D721Med (cell line): ENCODE data around the gene IFI27.
A peak's percentile ranks its signal among the peaks of the same experiment; 100 is the strongest.

Source experiments
- DNase-seq: peaks from one replicate; pipeline ENCODE4 v3.0.0; 2011; ENCODE audit warnings: low spot score; ENCODE audit not compliant: insufficient read length
- FAIRE-seq: peaks from 2 replicates; lab custom pipeline; 2011; peaks lifted over from hg19 to GRCh38; lab: Jason Lieb, UNC
- TF ChIP-seq, protein P1 (sequence below): IDR thresholded peaks from 2 replicates; pipeline ENCODE4 v1.5.1; 2012; ENCODE audit warnings: mild to moderate bottlenecking, control low read depth; ENCODE audit not compliant: insufficient read depth; ENCODE audit errors: missing control alignments

Gene IFI27

DNA sequence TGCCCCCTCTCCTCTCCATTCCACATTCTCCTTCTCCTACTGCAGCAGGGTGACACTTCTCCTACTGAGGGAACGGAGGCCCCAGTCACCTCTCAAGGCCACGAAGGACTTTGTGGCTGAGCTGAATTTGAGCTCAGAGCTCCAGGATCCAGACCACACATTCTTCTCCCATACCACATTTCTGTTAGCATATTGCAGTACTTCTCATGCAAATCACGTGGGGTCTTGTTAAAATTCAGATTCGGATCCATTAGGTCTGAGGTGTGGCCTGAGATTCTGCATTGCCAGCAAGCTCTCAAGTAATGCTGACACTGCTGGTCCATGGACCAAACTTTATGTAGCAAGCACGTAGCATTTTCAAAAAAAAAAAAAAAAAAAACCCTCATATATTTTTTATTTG, 28.5 kb downstream of the IFI27 start:
- TF ChIP-seq, protein P1, sequence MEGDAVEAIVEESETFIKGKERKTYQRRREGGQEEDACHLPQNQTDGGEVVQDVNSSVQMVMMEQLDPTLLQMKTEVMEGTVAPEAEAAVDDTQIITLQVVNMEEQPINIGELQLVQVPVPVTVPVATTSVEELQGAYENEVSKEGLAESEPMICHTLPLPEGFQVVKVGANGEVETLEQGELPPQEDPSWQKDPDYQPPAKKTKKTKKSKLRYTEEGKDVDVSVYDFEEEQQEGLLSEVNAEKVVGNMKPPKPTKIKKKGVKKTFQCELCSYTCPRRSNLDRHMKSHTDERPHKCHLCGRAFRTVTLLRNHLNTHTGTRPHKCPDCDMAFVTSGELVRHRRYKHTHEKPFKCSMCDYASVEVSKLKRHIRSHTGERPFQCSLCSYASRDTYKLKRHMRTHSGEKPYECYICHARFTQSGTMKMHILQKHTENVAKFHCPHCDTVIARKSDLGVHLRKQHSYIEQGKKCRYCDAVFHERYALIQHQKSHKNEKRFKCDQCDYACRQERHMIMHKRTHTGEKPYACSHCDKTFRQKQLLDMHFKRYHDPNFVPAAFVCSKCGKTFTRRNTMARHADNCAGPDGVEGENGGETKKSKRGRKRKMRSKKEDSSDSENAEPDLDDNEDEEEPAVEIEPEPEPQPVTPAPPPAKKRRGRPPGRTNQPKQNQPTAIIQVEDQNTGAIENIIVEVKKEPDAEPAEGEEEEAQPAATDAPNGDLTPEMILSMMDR: no peak
- DNase-seq: no peak
- FAIRE-seq: no peak

DNA sequence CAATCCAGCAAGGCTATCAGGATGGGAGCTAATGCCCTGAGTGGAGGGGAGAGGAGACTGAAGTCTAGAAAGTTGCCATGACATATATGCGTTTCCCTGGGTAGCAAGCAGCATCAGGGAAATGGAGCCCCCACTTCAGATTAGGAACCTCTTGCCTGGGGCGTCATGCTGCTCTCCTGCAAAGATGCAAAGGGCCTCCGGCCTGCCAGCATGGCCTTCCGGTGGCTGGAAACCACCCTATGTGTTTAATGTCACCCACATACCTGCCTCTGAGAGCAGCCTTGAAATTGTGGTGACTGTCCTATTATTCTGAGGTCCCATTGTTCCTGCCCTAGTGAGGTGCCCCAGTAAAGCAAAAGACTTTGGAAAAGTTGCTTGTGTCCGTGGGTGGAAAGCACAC, 28.9 kb downstream of the IFI27 start:
- DNase-seq (no peak), FAIRE-seq (no peak)
- TF ChIP-seq, protein P1: no peak

DNA sequence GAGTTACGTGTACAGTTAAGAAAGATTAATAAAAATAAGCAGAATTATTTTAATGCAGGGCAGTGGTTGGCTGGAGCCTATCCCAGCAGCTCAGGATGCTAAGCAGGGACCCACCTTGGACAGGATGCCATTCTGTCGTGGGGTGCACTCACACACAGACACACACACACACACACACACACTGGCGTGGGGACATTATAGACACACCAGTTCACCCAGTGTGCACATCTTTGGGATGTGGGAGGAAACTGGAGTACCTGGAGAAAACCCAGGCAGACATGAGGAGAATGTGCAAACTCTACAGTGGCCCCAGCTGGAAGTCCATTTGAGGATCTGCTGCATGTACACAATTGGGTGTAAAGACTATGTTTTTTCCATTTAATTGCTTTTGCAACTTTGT, 31.7 kb downstream of the IFI27 start:
- TF ChIP-seq, protein P1: no peak
- FAIRE-seq (no peak), DNase-seq (no peak)

DNA sequence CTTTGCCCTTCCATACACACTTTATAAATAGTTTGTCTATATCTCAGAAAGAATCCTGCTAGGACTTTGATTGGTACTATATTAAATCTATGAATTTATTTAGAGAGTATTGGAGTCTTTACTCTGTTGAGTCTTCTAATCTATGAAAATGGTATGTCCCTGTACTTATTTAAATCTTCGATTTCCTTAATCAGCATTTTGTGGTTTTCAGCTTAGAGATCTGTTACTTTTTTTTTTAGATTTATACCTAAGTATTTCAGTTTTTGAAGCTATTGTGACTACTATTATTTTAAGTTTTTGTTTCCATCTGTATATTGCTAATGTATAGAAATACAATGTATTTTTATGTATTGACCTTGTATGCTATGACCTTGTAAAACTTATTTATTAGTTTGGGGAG, 32.3 kb downstream of the IFI27 start:
- DNase-seq (no peak), FAIRE-seq (no peak)
- TF ChIP-seq, protein P1: no peak

DNA sequence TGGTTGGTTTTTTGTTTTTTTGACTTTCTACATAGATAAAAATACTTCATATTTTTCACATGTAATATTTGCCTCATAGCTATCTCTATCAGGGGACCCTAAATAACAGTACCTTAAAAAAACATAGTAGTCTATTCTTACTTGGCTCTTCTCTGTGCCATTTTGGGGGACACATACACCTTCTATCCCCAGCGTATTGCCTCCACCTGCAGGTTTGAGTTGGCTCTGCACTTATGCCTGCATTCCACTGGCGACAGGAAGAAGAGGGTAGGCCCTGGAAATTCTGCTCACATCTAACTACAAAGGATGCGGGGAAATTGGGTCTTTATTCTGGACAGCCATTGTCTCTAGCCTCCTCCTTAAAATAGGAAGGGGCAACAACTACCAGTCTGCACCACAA, 32.7 kb downstream of the IFI27 start:
- FAIRE-seq (no peak), DNase-seq (no peak)
- TF ChIP-seq, protein P1: peak; percentile 1

DNA sequence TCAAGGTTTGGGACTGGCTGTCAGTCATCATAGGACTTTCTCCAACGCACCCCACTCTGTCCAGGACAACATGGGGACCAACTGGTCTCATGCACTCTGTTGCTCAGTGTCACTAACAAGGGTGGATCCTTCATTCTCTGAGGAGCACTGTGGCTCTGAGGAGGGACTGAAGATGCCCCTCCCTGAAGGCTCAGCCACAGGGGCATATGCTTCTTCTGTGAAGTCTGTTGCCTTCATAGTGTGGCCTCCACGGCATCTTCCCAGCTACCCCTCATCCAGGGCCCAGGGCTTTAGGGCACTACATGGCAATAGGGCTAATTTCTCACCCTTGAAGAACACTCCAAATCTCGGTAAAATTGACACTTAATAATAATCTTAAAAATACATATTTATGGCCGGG, 33.2 kb downstream of the IFI27 start:
- no peak for FAIRE-seq
- TF ChIP-seq, protein P1: no peak

DNA sequence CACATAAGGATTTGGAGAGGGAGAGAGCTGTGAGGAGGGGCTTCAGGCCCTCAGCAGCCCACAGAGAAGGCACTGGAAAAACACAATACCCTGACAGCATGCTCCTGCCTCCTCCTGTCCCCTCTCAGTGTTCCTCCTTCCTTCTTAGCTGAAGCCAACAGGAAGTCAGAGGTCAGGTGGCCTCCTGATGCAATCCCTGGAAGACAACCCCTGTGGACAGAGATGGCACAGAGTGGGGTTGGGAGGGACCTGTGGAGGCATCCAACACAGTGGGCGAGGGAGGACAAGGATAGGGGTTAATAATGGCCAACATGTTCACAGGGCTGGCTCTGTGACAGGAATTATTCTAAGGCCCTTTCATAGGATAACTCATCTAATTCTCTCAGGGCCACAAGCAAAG, 34.2 kb downstream of the IFI27 start:
- FAIRE-seq (no peak), DNase-seq (no peak)
- TF ChIP-seq, protein P1: no peak

More for the DNA sequence above, 33.2 kb downstream of the IFI27 start:
- no peak for DNase-seq
